Measurements from ENCODE around the gene MAD2L1BP. TPM values are rescaled to one million over a fixed set of nuclear protein-coding genes. Genes with fewer than 3 reads are reported as not detected.

The MAD2L1BP gene
- total RNA-seq, 1 experiment from 2014 or later, result 33.5 TPM

GRCh38 chr6:43671011-43671800 is 35.6 kb downstream of the MAD2L1BP start:
- Mint-ChIP-seq H3K27ac (ENCODE audit: unreplicated experiment) (no peak overlapping the region), H3K4me1 (ENCODE audit: low read depth, unreplicated experiment) (no peaks in the 10 kb centered on the region), H3K9me3 (ENCODE audit: unreplicated experiment) (no peaks in the 10 kb centered on the region), H3K36me3 (ENCODE audit: insufficient read depth, unreplicated experiment) (peaks cover 45% of the 10 kb centered on the region), H3K27me3 (ENCODE audit: insufficient read depth, unreplicated experiment) (no peaks in the 10 kb centered on the region), H3K4me3 (ENCODE audit: unreplicated experiment) (no peak overlapping the region)
- Histone ChIP-seq H3K9me3 (no peaks in the 10 kb centered on the region), H3K4me1 (peaks cover 9% of the 10 kb centered on the region), H3K4me3 (ENCODE audit: low read depth, low read length) (no peak overlapping the region), H3K36me3 (ENCODE audit: control insufficient read depth, insufficient read depth, low read length) (peaks cover 3% of the 10 kb centered on the region), H3K27me3 (replicated peaks; ENCODE audit: control insufficient read depth, insufficient read depth, low read length) (no peaks in the 10 kb centered on the region)
- POLR2A ChIA-PET, result no interaction called here
- intact Hi-C loops (cut with micrococcal nuclease; ENCODE audit: unreplicated experiment), result no loop called here
- CTCF ChIA-PET, result no interaction called here
- no peak for DNase-seq
- TF ChIP-seq CTCF (IDR thresholded peaks at IDR 0.05; ENCODE audit: insufficient read depth in 1 of 2, low read depth in 1 of 2, low read length in 1 of 2, severe bottlenecking in 1 of 2, unreplicated experiment in 1 of 2), result no peak
- BruUV-seq (replicated peaks), result TSS peak; percentile 7

- no peak overlapping the region for H3K4me3 Mint-ChIP-seq (ENCODE audit: unreplicated experiment)
- ChIA-PET CTCF (interaction anchor here (0.7 kb wide), 1 partner anchor 590 kb away, joined by 3 read pairs; no protein-coding TSS in a partner anchor), POLR2A (no interaction called here)
- no peaks in the 10 kb centered on the region for H3K27me3 Mint-ChIP-seq (ENCODE audit: insufficient read depth, unreplicated experiment)
- DNase-seq, result no peak
- H3K36me3 Mint-ChIP-seq (ENCODE audit: insufficient read depth, unreplicated experiment), result peaks cover 40% of the 10 kb centered on the region
- peaks cover 9% of the 10 kb centered on the region for H3K4me1 ChIP-seq
- no TSS peak for BruUV-seq (replicated peaks)
- H3K27me3 ChIP-seq (replicated peaks; ENCODE audit: control insufficient read depth, insufficient read depth, low read length), result no peaks in the 10 kb centered on the region
- no peaks in the 10 kb centered on the region for H3K4me1 Mint-ChIP-seq (ENCODE audit: low read depth, unreplicated experiment)
- no peak for TF ChIP-seq CTCF (IDR thresholded peaks at IDR 0.05; ENCODE audit: insufficient read depth in 1 of 2, low read depth in 1 of 2, low read length in 1 of 2, severe bottlenecking in 1 of 2, unreplicated experiment in 1 of 2)
- no peaks in the 10 kb centered on the region for H3K9me3 Mint-ChIP-seq (ENCODE audit: unreplicated experiment)
- H3K9me3 ChIP-seq, result no peaks in the 10 kb centered on the region
- no peak overlapping the region for H3K4me3 ChIP-seq (ENCODE audit: low read depth, low read length)
- H3K36me3 ChIP-seq (ENCODE audit: control insufficient read depth, insufficient read depth, low read length), result peaks cover 4% of the 10 kb centered on the region
- no peak overlapping the region for H3K27ac Mint-ChIP-seq (ENCODE audit: unreplicated experiment)
- intact Hi-C loops (cut with micrococcal nuclease; ENCODE audit: unreplicated experiment), result no loop called here
These were observed 36.4 kb downstream of the MAD2L1BP start for GRCh38 chr6:43671801-43672690.

- H3K27me3 ChIP-seq (replicated peaks; ENCODE audit: control insufficient read depth, insufficient read depth, low read length), result no peaks in the 10 kb centered on the region
- no peak for DNase-seq
- CTCF ChIA-PET, result interaction anchor here (0.7 kb wide), 1 partner anchor 88 kb away, joined by 5 read pairs; no protein-coding TSS in a partner anchor
- no peak overlapping the region for H3K4me3 ChIP-seq (ENCODE audit: low read depth, low read length)
- Mint-ChIP-seq H3K4me3 (ENCODE audit: unreplicated experiment) (no peak overlapping the region), H3K36me3 (ENCODE audit: insufficient read depth, unreplicated experiment) (peaks cover 34% of the 10 kb centered on the region), H3K27me3 (ENCODE audit: insufficient read depth, unreplicated experiment) (no peaks in the 10 kb centered on the region), H3K27ac (ENCODE audit: unreplicated experiment) (no peak overlapping the region), H3K4me1 (ENCODE audit: low read depth, unreplicated experiment) (no peaks in the 10 kb centered on the region), H3K9me3 (ENCODE audit: unreplicated experiment) (no peaks in the 10 kb centered on the region)
- H3K4me1 ChIP-seq, result peaks cover under 1% of the 10 kb centered on the region; the same call in 1 of the 2 replicates
- TF ChIP-seq CTCF (IDR thresholded peaks at IDR 0.05; ENCODE audit: insufficient read depth in 1 of 2, low read depth in 1 of 2, low read length in 1 of 2, severe bottlenecking in 1 of 2, unreplicated experiment in 1 of 2), result no peak
- no TSS peak for BruUV-seq (replicated peaks)
- no peaks in the 10 kb centered on the region for H3K9me3 ChIP-seq
- intact Hi-C loops (cut with micrococcal nuclease; ENCODE audit: unreplicated experiment), result no loop called here
- H3K36me3 ChIP-seq (ENCODE audit: control insufficient read depth, insufficient read depth, low read length), result peaks cover 6% of the 10 kb centered on the region
- POLR2A ChIA-PET, result no interaction called here
These were observed 37.9 kb downstream of the MAD2L1BP start for GRCh38 chr6:43673444-43674084.
